NCI-H146 treated with DMSO at 0.1 percent for 48 hours (cell line): Measurements from ENCODE around the gene XPR1.

ENCODE experiments used
- DNase-seq: peaks from one replicate; lab custom pipeline; 2025; ENCODE audit not compliant: unreplicated experiment; lab: John Stamatoyannopoulos, UW

Gene XPR1

DNA sequence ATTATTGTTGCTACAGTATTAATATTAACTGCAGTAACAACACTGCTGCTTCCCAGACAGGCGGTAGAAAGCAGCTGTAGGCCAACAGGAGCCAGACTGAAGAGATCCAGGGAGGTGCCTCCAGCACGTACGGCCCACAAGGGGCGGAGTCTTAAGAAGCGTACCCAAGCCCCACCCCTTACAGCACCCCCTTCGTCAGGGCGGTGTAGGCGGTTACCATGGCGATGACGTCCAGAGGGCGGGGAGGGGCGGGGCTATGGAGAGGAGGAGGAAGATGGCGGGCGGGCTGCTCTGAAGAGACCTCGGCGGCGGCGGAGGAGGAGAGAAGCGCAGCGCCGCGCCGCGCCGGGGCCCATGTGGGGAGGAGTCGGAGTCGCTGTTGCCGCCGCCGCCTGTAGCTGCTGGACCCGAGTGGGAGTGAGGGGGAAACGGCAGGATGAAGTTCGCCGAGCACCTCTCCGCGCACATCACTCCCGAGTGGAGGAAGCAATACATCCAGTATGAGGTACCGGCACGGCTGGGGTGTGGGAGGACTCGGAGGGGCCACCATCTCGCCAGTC is at the start of gene XPR1:
XPR1 (plus strand) TSS at position 257 of the 560 bp plus-strand sequence; CDS start at position 437, 180 bp downstream.
- DNase-seq = peak; percentile 94

DNA sequence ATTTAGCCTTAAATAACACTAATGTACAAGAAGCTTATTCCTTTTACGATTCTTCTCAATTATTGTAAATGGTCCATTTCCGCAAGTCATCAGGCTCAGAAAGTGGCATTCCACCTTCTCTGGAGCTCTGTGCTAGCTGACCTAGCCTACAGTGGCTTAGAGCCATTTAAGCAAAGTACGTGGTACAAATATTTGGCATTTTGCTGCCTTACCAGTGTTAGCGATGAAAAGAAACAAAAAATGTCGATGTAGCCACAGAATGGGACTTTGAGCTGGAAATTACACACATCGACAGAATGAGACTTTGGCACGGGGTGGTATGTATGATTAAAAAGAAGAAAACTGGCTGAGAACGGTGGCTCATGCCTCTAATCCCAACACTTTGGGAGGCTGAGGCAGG is 47.0 kb upstream of the XPR1 start:
- DNase-seq = no peak

DNA sequence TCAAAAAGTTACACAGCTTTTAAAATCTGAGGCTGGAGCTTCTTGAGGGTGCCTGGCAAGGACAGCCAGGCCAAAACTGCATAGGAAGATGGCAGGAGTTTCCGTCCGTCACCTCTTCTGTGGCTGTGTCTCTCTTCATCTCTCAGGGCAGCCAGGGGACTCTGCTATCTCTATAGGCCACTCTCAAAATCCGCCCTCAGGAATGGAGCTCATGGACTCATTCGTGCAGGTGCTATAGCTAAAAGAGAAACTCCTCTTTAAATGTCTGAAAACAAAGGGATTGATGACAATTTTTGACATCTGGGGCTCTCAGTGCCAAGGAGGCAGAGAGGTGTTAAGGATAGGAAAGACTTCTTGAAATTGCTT is 45.8 kb upstream of the XPR1 start:
- no peak for DNase-seq

DNA sequence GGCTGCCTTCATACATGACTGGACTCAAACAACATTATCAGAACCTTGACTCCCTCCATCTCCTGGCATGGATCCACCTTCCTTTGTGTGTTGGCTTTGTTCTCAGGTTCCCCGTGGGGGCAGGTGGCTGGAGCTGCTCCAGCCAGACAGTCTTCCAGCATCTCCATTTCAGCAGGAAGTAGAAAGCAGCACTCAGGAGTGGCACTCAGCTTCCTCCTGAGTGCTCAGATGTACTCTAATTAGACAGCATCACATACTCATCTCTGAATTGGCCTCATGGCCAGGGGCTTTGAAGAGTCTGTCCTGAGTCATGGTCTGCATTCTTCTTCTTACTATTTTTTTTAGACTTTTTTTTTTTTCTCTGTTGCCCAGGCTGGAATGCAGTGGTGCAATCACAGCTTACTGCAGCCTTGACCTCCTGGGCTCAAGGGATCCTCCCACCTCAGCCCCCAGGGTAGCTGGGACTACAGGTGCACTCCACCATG is 45.1 kb upstream of the XPR1 start:
- DNase-seq = peak; percentile 93

DNA sequence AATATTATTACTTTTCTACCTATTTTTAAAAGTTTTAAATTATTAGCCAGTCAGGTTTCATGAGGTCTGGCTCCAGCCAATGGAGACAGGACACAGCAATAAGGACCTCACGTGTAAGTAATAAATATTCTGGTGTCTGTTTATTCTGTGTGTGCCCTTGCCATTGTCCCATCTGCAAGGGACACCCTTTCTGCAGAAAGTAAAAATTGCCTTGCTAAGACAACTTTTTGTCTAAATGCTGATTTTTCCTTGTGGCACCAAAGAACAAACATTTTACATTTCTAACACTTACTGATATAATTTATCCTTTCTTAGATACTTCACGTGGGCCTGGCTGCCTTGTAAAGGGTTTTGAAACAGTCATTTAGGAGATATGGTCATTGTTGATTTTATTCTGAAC is 43.7 kb upstream of the XPR1 start:
- DNase-seq = no peak

GRCh38 chr1:180590889-180591288 is 40.9 kb upstream of the XPR1 start:
- no peak for DNase-seq

DNA sequence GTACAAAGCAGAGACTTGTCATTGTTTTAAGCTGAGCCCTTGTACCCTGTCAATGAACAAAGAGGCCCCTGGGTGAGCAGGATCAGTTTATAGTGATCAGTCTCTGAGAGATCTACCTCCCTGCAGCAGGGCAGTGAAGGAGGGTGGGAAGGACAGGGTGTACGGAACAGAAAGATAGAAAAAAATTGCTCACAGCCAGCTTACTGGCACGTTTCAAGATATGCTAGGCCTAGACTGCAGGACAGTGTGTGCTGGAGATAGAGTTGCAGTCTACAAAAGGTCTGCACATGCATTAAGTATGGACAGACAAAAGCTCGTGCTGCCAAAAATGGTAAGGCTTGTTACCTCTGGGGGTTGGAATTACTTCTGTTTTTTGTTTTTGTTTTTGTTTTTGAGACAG is 38.4 kb upstream of the XPR1 start:
- no peak for DNase-seq

- DNase-seq = no peak
These were observed 37.1 kb upstream of the XPR1 start for GRCh38 chr1:180594723-180595122.

- DNase-seq = no peak
These were observed 35.9 kb upstream of the XPR1 start for GRCh38 chr1:180595966-180596365.

GRCh38 chr1:180597520-180597919 is 34.3 kb upstream of the XPR1 start:
- no peak for DNase-seq

GRCh38 chr1:180598333-180598974 is 33.4 kb upstream of the XPR1 start:
- no peak for DNase-seq

DNA sequence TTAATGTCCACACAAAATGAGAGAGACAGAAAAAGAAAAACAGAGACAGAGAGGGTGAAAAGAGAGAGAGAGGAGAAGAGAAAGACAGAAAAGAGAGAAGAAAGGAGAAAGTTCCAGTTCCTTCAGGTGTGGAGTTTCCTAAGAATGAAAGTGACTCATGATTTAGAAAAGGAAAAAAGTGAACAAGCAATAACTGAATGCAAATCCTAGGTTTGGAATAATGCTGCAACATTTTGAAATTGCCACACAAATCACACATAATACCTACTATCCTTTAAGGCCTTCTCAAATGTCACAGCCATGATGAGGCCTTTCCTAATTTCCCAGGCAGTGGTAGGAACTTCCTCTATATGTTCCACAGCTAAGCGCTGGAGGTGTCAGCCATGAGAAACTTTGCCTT is 31.5 kb upstream of the XPR1 start:
- DNase-seq = no peak

DNA sequence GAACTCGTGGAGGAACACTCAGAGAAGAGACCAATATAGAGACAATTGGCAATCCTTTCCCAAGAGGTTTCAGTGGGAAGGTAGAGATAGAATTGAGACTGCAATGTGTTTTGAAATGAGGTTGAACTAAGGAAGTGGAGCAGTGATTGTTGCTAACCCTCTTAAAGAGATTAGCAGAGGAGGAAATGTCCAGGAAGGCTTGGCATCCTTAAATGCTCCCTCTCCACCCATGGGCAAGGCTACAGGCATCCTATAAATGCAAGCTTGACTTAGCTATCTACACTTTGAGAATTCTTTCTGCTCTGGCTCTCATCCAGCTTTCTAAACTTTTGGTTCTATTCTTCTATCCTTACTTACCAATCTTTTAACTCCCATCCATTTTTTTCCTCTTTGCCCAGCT is 30.3 kb upstream of the XPR1 start:
- DNase-seq = no peak

GRCh38 chr1:180603223-180603849 is 28.5 kb upstream of the XPR1 start:
- DNase-seq = no peak

DNA sequence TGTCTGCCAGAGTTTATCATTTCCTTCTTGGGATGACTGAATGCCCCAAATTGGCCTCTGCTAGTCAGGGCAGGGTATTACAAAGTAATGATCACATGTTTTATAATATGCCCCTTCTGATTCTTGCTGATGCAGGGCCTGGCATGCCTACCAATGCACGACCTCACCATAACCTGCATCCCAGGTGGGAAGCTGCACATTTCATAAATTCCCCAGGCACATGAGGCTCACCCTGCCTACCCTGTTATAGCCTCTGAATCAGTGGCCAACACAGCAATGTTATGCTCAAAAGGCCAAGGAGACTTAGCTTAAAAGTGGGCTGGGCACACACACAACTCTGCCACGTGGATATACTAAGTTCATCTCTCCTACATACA is 28.0 kb upstream of the XPR1 start:
- no peak for DNase-seq

- no peak for DNase-seq
These were observed 25.7 kb upstream of the XPR1 start for GRCh38 chr1:180606155-180606554.

GRCh38 chr1:180609643-180610555 is 21.9 kb upstream of the XPR1 start:
- peak; percentile 39 for DNase-seq

DNA sequence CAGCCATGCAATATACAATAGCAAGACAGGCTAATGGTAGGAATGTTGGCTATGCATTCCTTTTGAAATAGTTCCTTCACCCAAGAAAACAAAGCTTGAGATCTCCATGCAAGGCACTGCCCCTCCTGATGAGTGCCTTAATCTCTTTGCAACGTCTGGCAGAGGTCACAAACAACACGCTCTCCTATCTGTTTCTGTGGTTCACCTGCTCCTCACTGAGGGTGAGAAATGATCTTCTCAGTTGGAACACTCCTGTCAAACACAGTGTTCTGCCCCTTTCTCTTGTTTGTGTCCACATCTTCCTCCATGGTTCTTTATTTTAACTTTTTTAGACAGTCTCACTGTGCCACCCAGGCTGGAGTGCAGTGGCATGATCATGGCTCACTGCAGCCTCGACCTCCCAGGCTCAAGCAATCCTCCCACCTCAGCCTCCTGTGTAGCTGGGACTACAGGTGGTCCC is 21.2 kb upstream of the XPR1 start:
- DNase-seq = no peak

DNA sequence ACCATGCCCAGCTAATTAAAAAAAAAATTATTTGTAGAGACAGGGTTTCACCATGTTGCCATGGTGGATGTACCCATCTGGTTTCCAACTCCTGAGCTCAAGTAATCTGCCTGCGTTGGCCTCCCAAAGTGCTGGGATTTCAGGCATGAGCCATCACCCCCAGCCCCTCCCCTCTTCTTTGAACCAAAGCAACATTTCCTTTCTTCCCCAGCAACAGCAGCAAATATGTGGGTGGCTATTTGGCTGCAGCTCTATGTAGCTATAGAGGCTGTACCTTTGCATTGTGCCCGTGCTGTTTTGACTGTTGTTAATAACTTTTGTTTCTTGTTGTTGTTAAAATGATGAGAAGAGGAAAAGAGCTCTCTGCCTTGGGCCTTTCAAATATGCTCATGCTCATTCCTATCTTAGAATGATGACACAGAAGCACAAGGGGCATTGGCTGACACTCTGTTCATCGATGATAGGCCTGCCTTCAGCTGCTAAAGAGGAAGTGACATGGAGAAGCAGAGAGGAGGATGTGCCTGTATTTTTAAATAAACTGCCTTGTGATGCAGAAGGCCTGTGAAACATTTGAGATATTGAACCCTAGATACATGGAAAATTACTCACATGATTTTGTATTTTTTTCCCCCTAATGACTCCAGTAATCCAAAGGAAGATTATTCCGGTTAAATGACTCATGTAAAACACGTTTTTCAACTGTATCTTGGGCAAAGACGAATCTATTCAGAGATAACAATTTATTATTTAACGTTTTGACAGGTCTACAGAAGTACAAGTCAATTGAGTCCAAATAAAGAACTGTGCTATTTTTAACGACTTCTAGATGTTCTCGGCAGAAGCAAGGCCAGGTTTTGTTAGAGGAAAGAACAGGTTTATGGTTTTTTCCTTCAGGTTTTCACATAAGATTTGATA is 20.5 kb upstream of the XPR1 start:
- peak; percentile 44 for DNase-seq

DNA sequence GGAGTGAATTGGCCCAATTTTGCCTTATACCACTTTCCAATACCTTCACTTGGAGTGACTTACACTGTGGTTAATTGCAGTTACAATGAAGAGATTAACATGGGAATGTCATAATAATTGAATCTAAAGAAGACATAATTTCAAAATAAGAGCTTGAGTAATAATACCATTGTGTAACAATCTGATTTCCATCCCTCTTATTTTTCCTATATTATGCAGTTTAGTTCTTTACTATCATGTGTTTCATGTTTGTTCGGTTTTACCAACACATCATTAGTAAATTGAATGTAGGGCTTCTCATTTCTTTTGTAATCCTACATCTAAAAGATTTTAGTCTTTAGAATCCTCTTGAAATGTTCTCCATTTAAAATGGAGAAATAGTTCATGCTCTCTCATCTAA is 19.2 kb upstream of the XPR1 start:
- no peak for DNase-seq
